HepG2 (cell line): ENCODE data around the gene MADCAM1. TPM values are rescaled to one million over a fixed set of nuclear protein-coding genes. Genes with fewer than 3 reads are reported as not detected.

Source experiments
- AGO2 ChIP-seq: fragments of 200-400 bp; formaldehyde crosslinking; optimal IDR thresholded peaks from 2 replicates; pipeline ENCODE3; 2017; ENCODE audit warnings: mild to moderate bottlenecking, low read depth, low read length, moderate library complexity
- CBX1 ChIP-seq: IDR thresholded peaks from one replicate; pipeline ENCODE4 v1.6.1; 2016; ENCODE audit warnings: antibody characterized with exemption, low read depth
- FOXA3 ChIP-seq: IDR thresholded peaks from 2 replicates; pipeline ENCODE4 v1.6.1; 2016; ENCODE audit warnings: missing genetic modification reagents, missing compliant biosample characterization
- HDAC1 ChIP-seq: sonication (generic); formaldehyde crosslinking; IDR thresholded peaks from 2 replicates; pipeline ENCODE4 v1.5.1; 2020; ENCODE audit warnings: mild to moderate bottlenecking, missing genetic modification reagents
- HNF4A ChIP-seq: sonication (generic); formaldehyde crosslinking; IDR thresholded peaks from 2 replicates; pipeline ENCODE4 v1.4.0; 2020; ENCODE audit warnings: missing genetic modification reagents
- IRX3 ChIP-seq: sonication (generic); formaldehyde crosslinking; IDR thresholded peaks from 2 replicates; pipeline ENCODE4 v1.8.1; 2023; ENCODE audit warnings: mild to moderate bottlenecking, low read depth, missing genetic modification reagents, borderline replicate concordance
- KDM2A ChIP-seq: sonication (generic); formaldehyde crosslinking; IDR thresholded peaks from 2 replicates; pipeline ENCODE4 v1.4.0; 2020; ENCODE audit warnings: low read depth, missing genetic modification reagents, borderline replicate concordance
- KLF11 ChIP-seq: IDR thresholded peaks from 2 replicates; pipeline ENCODE4 v1.6.1; 2016; ENCODE audit warnings: missing compliant biosample characterization
- NONO ChIP-seq, 2 experiments: fragments of 450-650 bp in 1 of 2; sonication (generic) in 1 of 2; formaldehyde crosslinking in 1 of 2; IDR thresholded peaks in 1 of 2; conservative IDR thresholded peaks in 1 of 2; 2 replicates each; pipeline versions ENCODE4 v1.6.1 to v1.8.0; 2017 to 2022; ENCODE audit warnings: mild to moderate bottlenecking in 1 of 2, missing genetic modification reagents in 1 of 2, moderate library complexity in 1 of 2
- SPEN ChIP-seq: sonication (generic); formaldehyde crosslinking; IDR thresholded peaks from 2 replicates; pipeline ENCODE4 v1.5.1; 2020; ENCODE audit warnings: low read depth, mild to moderate bottlenecking, missing genetic modification reagents
- ZKSCAN8 ChIP-seq: IDR thresholded peaks from 2 replicates; pipeline ENCODE4 v1.6.1; 2016; ENCODE audit warnings: borderline replicate concordance, missing genetic modification reagents, missing compliant biosample characterization
- ZNF121 ChIP-seq: sonication (generic); formaldehyde crosslinking; IDR thresholded peaks from 2 replicates; pipeline ENCODE4 v1.5.0; 2020; ENCODE audit warnings: mild to moderate bottlenecking, missing genetic modification reagents
- ZNF563 ChIP-seq: sonication (generic); formaldehyde crosslinking; IDR thresholded peaks from 2 replicates; pipeline ENCODE4 v1.8.0; 2022; ENCODE audit warnings: mild to moderate bottlenecking, moderate library complexity, missing genetic modification reagents
- ZNF678 ChIP-seq: sonication (generic); formaldehyde crosslinking; IDR thresholded peaks from 2 replicates; pipeline ENCODE4 v1.4.0; 2020; ENCODE audit warnings: mild to moderate bottlenecking, missing genetic modification reagents
- polyA plus RNA-seq, 8 experiments: library from polyadenylated mRNA; depleted of rRNA in 3 of 8; stranded (reverse) in 7 of 8; unstranded in 1 of 8; fragments of >200 nt; fragmentation: Illumina TruSeq in 4 of 8; extraction: Trizol in 4 of 8; gene quantifications; 2 replicates each; pipeline versions ENCODE4 v1.2.1 to v1.2.3, GENCODE V29; 2011 to 2016; ENCODE audit warnings: low read depth in 4 of 8, missing spikeins in 1 of 8, mixed read lengths in 1 of 8; ENCODE audit not compliant: insufficient read depth in 1 of 8
- total RNA-seq, 5 experiments: library from RNA; depleted of rRNA; stranded (reverse); fragments of >200 nt; fragmentation: Illumina TruSeq; extraction: Trizol; gene quantifications; 2 replicates each; pipeline ENCODE4 v1.2.3, GENCODE V29; 2016; ENCODE audit warnings: low read depth in 1 of 5
- TF ChIP-seq, protein P1 (sequence below): sonication (generic); formaldehyde crosslinking; IDR thresholded peaks from 2 replicates; pipeline ENCODE4 v1.8.1; 2023; ENCODE audit warnings: mild to moderate bottlenecking, inconsistent platforms, moderate library complexity, missing genetic modification reagents, borderline replicate concordance
- TF ChIP-seq, protein P2 (sequence below): sonication (generic); formaldehyde crosslinking; IDR thresholded peaks from 2 replicates; pipeline ENCODE4 v1.4.0; 2020; ENCODE audit warnings: missing genetic modification reagents
- TF ChIP-seq, protein P3 (sequence below): sonication (generic); formaldehyde crosslinking; IDR thresholded peaks from 2 replicates; pipeline ENCODE4 v1.5.1; 2020; ENCODE audit warnings: mild to moderate bottlenecking, moderate library complexity, missing genetic modification reagents
- TF ChIP-seq, protein P4 (sequence below): sonication (generic); formaldehyde crosslinking; IDR thresholded peaks from 2 replicates; pipeline ENCODE4 v1.4.0; 2020; ENCODE audit warnings: mild to moderate bottlenecking, missing genetic modification reagents, borderline replicate concordance

MADCAM1 gene
- total and polyA plus RNA-seq, 2 of the 13 experiments (the other 11 are each of a cell fraction or from before 2014, with no cell fraction given) = 0.29 to 0.33 TPM

DNA sequence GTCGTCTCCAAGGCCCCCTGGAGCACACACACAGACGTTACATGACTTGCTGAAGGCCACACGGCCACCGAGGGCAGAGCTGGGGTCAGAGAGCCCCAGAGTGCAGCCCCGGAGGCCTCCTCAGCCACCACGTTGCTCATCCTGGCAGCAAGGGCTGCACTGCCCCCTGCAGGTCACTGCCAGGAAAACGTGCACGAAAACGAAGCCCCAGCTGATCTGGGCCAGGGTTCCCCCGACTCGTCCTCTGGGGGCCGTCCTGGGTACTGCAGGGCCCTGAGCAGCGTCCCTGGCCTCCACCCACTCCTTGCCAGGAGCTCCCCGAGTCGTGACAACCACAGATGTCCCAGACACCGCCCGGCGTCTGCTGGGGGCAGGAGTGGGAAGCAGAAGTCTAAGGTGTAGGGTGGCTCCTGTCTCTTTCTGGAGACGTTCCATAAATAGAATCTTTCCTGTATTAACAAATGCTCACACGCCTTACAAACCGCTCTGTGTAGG, 14.4 kb downstream of the MADCAM1 start (continued):
- TF ChIP-seq, protein P1, sequence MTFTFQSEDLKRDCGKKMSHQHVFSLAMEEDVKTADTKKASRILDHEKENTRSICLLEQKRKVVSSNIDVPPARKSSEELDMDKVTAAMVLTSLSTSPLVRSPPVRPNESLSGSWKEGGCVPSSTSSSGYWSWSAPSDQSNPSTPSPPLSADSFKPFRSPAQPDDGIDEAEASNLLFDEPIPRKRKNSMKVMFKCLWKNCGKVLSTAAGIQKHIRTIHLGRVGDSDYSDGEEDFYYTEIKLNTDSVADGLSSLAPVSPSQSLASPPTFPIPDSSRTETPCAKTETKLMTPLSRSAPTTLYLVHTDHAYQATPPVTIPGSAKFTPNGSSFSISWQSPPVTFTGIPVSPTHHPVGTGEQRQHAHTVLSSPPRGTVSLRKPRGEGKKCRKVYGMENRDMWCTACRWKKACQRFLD (CRISPR knock-in tag) = no peak
- TF ChIP-seq ZKSCAN8 (CRISPR knock-in tag) (0 out of 2 replicates have a peak, but pooled peaks have one; percentile 43), ZNF121 (CRISPR knock-in tag) (peak; percentile 31; the same call in 1 of the 2 replicates), NONO (IDR thresholded peaks at IDR 0.05) (no peak), NONO (CRISPR knock-in tag; conservative IDR thresholded peaks at IDR 0.05) (peak; percentile 80), HDAC1 (CRISPR knock-in tag) (peak; percentile 71), HNF4A (peak; percentile 39), IRX3 (CRISPR knock-in tag) (no peak), KLF11 (CRISPR knock-in tag) (no peak), SPEN (CRISPR knock-in tag) (peak; percentile 68; the same call in 1 of the 2 replicates), CBX1 (peak; percentile 66), KDM2A (CRISPR knock-in tag) (peak; percentile 89), ZNF678 (CRISPR knock-in tag) (0 out of 2 replicates have a peak, but pooled peaks have one; percentile 2), FOXA3 (peak; percentile 41), AGO2 (peak; percentile 55), ZNF563 (CRISPR knock-in tag) (peak; percentile 67; the same call in 1 of the 2 replicates)
- TF ChIP-seq, protein P2, sequence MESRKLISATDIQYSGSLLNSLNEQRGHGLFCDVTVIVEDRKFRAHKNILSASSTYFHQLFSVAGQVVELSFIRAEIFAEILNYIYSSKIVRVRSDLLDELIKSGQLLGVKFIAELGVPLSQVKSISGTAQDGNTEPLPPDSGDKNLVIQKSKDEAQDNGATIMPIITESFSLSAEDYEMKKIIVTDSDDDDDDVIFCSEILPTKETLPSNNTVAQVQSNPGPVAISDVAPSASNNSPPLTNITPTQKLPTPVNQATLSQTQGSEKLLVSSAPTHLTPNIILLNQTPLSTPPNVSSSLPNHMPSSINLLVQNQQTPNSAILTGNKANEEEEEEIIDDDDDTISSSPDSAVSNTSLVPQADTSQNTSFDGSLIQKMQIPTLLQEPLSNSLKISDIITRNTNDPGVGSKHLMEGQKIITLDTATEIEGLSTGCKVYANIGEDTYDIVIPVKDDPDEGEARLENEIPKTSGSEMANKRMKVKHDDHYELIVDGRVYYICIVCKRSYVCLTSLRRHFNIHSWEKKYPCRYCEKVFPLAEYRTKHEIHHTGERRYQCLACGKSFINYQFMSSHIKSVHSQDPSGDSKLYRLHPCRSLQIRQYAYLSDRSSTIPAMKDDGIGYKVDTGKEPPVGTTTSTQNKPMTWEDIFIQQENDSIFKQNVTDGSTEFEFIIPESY (CRISPR knock-in tag) = peak; percentile 90
- TF ChIP-seq, protein P3, sequence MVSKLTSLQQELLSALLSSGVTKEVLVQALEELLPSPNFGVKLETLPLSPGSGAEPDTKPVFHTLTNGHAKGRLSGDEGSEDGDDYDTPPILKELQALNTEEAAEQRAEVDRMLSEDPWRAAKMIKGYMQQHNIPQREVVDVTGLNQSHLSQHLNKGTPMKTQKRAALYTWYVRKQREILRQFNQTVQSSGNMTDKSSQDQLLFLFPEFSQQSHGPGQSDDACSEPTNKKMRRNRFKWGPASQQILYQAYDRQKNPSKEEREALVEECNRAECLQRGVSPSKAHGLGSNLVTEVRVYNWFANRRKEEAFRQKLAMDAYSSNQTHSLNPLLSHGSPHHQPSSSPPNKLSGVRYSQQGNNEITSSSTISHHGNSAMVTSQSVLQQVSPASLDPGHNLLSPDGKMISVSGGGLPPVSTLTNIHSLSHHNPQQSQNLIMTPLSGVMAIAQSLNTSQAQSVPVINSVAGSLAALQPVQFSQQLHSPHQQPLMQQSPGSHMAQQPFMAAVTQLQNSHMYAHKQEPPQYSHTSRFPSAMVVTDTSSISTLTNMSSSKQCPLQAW (CRISPR knock-in tag) = 0 out of 2 replicates have a peak, but pooled peaks have one; percentile 26
- TF ChIP-seq, protein P4, sequence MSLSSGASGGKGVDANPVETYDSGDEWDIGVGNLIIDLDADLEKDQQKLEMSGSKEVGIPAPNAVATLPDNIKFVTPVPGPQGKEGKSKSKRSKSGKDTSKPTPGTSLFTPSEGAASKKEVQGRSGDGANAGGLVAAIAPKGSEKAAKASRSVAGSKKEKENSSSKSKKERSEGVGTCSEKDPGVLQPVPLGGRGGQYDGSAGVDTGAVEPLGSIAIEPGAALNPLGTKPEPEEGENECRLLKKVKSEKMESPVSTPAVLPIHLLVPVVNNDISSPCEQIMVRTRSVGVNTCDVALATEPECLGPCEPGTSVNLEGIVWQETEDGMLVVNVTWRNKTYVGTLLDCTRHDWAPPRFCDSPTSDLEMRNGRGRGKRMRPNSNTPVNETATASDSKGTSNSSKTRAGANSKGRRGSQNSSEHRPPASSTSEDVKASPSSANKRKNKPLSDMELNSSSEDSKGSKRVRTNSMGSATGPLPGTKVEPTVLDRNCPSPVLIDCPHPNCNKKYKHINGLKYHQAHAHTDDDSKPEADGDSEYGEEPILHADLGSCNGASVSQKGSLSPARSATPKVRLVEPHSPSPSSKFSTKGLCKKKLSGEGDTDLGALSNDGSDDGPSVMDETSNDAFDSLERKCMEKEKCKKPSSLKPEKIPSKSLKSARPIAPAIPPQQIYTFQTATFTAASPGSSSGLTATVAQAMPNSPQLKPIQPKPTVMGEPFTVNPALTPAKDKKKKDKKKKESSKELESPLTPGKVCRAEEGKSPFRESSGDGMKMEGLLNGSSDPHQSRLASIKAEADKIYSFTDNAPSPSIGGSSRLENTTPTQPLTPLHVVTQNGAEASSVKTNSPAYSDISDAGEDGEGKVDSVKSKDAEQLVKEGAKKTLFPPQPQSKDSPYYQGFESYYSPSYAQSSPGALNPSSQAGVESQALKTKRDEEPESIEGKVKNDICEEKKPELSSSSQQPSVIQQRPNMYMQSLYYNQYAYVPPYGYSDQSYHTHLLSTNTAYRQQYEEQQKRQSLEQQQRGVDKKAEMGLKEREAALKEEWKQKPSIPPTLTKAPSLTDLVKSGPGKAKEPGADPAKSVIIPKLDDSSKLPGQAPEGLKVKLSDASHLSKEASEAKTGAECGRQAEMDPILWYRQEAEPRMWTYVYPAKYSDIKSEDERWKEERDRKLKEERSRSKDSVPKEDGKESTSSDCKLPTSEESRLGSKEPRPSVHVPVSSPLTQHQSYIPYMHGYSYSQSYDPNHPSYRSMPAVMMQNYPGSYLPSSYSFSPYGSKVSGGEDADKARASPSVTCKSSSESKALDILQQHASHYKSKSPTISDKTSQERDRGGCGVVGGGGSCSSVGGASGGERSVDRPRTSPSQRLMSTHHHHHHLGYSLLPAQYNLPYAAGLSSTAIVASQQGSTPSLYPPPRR (CRISPR knock-in tag) = peak; percentile 36; the same call in 1 of the 2 replicates
